NCI-H128 (cell line): Measurements from ENCODE around the gene CD2AP.
"Not testable (repeated sequence)": the region's sequence is repeated elsewhere in the genome, so short reads cannot be mapped to it uniquely, and the experiment has no call there.

Experiments used
- DNase-seq: peaks from one replicate; lab custom pipeline; 2025; ENCODE audit not compliant: unreplicated experiment; lab: John Stamatoyannopoulos, UW

Gene CD2AP, protein sequence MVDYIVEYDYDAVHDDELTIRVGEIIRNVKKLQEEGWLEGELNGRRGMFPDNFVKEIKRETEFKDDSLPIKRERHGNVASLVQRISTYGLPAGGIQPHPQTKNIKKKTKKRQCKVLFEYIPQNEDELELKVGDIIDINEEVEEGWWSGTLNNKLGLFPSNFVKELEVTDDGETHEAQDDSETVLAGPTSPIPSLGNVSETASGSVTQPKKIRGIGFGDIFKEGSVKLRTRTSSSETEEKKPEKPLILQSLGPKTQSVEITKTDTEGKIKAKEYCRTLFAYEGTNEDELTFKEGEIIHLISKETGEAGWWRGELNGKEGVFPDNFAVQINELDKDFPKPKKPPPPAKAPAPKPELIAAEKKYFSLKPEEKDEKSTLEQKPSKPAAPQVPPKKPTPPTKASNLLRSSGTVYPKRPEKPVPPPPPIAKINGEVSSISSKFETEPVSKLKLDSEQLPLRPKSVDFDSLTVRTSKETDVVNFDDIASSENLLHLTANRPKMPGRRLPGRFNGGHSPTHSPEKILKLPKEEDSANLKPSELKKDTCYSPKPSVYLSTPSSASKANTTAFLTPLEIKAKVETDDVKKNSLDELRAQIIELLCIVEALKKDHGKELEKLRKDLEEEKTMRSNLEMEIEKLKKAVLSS

DNA sequence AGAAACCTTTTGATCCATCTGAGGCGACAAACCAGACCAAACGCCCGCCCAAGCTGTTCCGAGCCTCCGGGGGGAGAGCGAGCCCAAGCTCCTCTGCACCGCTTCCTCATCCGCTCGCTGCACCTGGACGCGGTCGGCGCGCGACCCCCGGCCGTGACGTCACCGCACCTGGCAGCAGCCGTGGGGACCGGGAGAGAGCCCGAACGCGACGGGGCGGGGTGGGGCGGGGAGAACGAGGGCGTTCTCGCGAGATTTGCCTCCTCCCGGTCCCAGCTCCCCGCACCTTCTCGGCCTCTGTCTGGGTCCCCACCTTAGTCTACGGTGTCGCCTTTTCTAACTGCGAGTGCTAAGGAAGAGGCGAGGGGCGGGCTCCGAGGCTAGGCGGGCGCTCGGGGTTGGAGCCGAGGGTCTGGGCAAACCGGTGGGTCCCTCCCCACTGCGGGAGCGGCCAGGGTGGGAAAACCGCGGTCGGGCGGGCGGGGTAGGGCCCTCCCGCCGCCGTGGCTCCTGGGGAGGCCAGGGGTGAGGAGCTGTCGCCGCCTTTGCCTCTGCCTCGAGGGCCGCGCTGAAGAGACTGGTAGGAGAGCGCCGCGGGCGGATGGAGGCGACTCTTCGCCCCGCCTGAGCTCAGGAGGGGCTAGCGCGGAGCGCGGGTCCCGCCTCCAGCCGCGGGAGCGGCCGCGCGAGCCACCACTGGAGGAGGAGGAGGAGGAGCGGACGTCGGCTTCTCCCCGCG, at the start of gene CD2AP:
Gene CD2AP (plus strand): TSS at position 293 of the 736 bp plus-strand sequence. CDS start 456 bp downstream, outside the sequence.
- DNase-seq, result peak; percentile 81

DNA sequence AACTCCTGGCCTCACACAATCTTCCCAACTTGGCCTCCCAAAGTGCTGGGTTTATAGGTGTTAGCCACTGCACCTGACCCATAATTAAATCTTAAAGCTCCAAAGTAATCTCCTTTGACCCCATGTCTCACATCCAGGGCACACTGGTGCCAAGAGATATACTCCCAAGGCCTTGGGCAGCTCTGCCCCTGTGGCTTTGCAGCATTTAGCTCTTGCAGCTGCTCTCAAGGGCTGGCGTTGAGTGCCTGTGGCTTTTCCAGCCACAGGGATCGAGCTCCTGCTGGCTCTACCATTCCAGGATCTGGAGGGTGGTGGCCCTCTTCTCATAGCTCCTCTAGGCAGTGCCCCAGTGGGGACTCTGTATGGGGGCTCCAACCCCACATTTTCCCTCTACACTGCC, 49.3 kb upstream of the CD2AP start:
- no peak for DNase-seq

DNA sequence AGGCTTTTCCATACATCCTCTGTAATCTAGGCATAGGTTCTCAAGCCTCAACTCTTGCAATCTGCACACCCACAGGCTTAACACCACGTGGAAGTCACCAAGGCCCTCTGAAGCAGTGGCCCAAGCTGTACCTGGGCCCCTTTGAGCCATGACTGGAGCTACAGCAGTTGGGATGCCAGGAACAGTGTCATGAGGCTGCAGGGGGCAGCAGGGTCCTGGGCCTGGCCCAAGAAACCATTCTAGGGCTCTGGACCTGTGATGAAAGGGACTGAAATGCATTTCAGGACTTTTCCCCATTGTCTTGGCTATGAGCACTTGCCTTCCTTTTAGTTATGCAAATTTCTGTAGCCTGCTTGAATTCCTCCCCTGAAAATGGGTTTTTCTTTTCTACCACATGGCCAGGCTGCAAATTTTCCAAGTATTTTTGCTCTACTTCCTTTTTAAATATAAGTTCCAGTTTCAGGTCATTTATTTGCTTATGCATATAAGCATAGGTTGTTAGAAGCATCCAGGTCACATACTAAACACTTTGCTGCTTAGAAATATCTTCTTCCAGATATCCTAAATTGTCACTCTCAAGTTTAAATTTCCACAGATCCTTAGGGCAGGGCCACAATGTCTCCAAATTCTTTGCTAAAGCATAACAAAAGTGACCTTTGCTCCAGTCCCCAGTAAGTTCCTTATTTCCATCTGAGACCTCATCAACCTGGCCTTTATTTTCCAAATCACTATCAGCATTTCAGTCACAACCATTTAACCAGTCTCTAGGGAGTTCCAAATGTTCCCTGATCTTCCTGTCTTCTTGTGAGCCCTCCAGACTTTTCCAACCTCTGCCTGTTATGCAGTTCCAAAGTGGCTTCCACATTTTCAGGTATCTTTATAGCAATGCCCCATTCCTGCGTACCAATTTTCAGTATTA, 48.6 kb upstream of the CD2AP start:
- no peak for DNase-seq

DNA sequence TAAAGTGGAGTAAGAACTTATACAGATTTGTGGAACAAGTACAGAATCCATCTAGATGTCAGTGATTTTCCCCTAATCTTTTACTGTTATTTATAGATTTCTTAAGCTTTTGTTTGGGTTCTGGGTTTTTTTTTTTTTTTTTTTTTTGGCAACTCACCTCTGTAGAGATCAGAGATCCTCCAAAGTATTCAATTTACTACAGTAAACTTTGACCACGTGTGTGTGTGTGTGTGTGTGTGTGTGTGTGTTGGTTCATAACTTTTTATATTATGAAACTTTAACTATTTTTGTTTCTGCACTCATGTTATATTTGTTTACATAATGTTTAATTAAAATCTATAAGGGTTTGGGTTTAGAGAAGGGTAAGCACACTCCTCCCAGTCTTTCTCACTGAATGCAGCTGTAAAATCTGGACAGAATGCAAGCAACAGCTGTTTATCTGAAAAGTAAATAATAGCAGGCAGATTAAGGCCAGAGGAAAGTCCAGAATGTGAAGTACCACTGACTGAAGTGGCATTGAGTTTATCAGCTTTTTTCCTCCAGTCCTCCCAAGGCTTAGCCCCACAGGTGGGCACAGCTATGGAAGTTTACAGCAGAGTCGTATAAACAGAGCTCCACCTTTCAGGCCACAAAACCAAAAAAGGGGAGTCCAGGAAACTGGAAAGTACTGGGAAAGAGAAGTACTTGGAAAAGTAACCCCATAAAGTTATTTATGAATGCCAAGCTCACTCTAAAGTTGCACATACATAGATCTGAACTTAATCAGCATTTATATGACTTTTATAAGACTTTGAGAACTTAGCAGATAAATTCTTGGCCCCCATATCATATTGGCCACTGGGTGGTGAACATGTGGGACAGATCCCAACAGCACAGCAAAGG, 43.0 kb upstream of the CD2AP start:
- DNase-seq, result no peak

DNA sequence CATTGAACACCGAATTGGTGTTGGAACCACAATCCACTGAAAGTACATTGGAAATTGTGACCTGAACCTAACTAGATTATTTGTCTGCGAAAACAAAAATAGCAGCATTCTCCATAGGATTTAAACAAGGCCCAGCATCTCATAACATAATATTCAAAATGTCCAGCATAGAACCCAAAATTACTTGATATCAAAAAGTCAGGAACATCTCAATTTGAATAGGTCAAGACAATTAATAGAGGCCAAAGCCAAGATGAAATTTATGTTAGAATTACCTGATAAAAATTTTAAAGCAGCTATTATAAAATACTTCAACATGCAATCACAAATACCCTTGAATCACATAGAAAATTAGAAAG, 42.4 kb upstream of the CD2AP start:
- no peak for DNase-seq

DNA sequence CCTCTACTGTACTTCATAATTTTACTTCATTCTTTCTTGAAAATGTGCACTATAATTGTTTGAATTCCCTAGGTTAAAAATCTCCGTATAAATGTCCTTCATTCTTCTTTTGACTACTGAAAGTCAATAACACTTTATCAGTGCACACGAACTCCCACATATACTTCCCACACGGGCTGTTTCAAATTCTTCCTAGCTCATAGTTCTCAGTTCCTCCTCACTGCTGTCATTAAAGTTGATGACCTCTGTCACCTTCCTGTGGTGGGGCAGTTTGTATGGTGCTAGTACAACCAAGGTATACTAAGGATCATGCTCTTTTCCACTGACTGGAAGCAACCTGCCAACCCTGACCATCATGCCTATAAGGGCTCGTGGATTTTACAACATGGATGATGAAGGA, 40.0 kb upstream of the CD2AP start:
- DNase-seq, result no peak

DNA sequence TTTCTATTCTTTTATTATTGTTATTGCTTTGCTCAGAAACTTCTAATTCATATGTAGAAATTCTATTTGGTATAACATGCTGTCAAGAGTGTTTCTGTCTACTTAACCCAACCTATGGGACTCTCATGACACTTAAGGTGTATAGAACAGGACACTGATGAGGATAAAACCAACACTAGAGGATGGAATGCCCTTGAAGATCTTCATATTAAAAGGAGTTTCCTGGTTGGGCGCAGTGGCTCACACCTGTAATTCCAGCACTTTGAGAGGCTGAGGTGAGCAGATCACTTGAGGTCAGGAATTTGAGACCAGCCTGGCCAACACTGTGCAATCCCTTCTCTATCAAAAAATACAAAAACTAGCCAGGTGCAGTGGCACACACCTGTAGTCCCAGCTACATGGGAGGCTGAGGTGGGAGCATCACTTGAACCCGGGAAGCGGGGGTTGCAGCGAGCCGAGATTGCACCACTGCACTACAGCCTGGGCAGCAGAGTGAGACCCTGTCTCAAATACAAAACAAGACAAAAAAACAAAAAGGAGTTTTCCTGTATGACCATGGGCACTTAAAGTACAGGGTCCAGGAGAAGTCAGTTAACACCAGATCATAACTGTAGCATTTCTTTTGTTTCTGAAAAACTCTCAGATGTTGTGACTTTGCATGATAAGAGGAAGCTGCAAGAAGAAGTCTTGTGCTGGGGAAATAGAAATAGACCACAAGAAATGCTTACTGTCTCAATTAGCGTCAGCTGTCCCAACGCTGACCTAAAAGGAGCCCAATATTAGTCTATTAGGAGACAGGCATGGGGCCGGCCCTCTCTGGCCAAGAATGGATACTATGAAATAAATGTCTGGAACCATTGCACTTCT, 38.9 kb upstream of the CD2AP start:
- DNase-seq, result no peak

DNA sequence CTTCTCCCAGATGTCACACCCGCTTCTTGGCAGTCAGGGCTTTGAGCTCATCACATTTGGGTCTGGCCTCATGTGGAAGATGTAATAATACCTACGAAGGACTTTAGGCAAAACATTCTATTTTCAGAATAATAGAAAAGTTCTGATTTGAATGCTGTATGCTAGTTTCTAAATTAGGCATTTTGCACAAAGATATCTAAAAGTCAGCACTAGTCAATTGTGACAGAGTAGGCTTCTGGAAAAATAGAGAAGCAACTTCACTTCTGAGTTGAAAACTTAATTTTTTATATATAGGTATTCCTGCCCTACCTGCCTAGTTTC, 38.3 kb upstream of the CD2AP start:
- no peak for DNase-seq

DNA sequence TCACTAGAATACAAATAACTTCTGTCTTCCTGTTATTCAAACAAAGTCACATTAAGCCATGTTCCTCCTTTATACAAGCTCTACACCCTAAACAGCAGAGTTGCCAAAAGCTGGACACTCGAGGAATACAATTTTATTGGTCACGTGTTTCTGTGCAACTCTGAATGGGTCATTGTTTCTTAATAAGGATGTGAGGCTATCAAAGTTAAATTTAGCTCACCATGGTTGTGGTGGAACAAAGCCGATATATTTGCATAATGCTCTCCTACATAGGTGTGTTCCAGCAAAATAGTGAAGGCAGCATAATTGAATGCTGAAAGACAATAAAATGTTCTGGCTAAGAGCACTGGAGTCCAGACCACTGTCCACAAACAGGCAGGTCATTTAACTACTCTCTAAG, 36.9 kb upstream of the CD2AP start:
- no peak for DNase-seq

DNA sequence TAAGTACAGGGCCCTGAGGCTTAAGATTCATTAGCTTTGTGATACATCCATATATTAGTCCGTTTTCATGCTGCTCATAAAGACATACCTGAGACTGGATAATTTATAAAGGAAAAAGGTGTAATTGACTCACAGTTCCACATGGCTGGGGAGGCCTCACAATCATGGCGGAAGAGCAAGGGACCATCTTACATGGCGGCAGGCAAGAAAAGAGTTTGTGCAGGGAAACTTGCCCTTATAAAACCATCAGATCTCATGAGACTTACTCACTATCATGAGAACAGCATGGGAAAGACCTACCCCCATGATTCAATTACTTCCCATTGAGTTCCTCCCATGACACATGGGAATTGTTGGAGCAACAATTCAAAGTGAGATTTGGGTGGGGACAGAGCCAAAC, 32.6 kb upstream of the CD2AP start:
- DNase-seq, result not testable (repeated sequence)

DNA sequence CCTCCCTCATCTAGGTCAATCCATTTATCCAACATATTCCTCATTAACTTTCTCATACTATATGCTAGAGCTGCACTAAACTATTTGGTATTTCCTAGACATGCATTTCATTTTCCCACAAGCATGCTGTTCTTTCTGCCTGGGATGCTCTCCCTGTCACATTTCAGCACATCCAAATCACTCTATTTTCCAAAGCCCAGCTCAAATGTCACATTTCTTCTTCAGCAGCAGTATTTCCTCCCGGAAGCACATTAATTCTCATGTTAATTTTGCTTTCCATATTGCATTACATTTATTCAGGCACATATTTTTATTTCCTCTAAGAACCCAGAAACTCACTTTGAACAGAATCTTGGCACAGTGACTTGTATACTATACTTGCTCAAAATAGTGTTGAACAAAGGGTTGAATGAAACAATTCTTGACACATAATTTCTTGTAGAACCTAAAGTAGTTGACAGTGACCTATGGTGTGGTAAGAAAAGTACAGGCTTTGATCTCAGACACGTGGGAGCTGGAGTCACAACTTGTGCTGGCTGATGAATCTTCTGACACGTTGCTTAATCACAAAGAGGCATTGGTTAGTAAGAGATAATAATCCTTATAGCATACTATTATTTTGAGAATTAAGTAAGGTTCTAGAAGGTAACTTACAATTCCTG, 30.8 kb upstream of the CD2AP start:
- no peak for DNase-seq

DNA sequence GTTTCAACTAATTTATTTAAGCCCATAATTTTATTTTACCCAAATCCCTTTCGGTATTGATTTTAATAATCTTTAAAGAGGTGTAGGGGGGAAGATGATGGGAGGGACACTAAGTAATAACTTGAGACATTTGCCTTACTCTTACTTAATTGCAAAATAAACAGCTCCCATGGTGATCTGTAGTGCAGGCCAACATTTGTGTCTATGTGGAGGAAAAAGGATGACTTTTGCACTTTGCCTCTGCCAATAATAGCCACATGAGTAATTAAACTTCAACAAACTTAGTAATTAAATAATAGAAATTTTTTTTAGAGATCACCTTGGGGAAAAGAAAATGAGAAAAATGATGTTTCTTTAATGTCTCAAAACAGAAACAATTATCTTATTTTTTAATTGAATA, 29.9 kb upstream of the CD2AP start:
- no peak for DNase-seq

DNA sequence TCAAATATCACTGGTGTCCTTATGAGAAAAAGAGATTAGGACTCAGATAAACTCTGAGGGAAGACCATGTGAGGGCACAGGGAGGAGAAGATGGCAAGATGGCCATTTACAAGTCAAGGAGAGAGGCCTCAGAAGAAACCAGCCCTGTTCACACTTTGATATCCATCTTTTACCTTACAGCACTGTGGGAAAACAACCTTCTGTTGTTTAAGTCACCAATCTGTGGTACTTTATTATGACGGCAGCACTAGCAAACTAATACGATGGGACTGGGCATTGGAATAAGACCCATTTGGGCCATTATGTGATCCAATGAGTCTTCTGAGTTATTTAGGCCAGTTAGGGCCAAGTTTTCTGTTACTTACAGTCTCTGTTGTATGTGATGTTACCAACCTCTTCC, 26.4 kb upstream of the CD2AP start:
- no peak for DNase-seq

DNA sequence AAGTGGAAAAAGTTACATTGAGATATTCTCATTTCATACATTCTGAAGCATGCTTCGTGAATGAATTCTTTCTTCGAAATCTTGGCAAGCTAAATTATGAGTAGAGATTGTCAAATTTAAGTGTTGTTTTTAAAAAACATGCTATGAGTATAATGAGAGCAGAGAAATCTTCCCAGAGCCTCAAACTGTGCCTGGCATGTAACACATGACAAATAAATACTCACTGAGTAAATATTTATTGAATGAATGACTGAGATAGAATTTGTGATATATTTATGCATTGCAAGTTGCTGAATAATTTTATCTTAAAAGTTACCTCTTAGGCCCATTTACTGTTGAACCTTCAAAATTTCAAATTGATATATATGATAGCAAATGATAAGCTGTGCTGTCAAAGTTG, 24.7 kb upstream of the CD2AP start:
- DNase-seq, result no peak

DNA sequence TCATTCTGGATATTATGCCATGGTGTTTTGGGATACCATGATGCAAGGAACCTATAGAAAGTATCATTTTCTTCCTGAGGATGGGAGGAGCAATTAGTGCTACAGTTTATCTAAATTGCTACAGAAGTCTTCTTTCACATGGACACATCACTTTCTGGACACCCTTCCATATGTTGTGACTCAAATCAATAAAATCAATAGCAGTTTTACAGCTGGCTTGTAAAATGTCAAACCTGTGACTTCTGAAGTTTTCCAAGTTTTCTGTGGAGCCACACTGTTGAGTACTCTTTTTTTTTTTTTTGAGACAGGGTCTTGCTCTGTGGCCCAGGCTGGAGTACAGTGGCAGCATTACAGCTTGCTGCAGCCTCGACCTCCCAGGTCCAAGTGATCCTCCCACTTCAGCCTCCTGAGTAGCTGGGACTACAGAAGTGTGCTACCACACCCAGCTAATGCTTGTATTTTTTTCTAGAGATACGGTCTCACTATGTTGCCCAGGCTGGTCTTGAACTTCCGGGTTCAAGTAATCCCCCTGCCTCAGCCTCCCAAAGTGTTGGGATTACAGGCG, 24.1 kb upstream of the CD2AP start:
- DNase-seq, result no peak

DNA sequence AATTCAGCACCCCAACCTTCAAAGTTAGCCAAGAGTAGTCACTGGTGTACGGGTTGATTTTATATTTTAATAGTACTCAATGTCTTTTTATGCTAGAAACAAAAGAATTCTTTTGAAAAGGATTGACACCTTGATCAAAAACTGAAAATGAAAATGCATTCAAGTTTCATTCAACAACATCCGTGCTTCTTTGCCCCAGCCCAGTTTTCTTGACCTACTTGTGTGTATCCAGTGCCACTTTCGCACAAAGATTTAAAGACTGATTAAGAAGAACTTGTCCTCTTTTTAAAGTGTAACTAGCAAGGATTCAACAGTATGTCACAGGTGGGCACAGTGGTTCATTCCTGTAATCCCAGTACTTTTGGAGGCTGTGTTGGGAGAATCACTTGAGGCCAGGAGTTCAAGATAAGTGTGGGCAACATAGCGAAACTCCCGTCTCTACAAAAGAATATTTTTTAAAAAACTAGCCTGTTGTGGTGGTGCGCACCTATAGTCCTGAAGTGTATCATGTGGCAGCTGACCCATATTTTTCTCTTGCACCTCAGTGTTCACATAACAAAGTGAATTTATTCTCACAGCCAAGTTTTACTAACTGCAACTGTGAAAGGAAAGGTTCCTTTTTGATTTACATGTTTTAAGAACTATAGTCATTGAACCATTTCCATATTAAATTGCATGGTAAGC, 22.7 kb upstream of the CD2AP start:
- DNase-seq, result no peak

DNA sequence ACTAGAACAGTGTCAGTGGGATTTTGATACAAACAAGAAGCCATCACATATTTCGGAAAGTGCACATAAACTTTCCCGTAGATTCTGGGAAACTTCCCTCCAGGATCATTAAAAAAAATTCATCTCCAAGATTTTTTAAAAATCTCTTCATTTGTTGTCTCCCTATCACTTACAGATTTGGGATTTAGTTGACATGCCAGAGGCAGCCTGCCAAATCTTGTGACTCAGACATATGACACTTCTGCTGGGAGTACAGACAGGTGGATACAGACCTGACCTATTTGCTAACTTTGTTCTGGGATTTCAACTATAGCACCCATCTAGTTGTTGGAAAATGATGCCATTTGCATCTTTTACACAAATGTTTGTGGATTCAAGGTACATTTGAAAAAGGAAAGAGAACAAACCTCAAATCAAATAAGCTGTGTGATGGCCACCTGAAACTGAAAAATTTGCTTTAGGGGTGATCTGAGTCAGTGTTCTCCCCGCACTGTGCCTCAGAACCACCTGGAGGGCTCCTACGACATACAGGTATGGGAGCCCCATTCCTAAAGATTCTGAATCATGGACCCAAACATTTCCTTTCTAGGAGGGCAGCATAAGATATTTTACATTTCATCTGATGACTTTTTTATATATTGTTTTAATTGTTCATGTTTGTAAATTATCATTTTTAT, 21.9 kb upstream of the CD2AP start:
- DNase-seq, result no peak
